ENCODE results near the gene AFAP1L2. TPM values are rescaled to one million over a fixed set of nuclear protein-coding genes. Genes with fewer than 3 reads are reported as not detected.

Gene AFAP1L2, protein sequence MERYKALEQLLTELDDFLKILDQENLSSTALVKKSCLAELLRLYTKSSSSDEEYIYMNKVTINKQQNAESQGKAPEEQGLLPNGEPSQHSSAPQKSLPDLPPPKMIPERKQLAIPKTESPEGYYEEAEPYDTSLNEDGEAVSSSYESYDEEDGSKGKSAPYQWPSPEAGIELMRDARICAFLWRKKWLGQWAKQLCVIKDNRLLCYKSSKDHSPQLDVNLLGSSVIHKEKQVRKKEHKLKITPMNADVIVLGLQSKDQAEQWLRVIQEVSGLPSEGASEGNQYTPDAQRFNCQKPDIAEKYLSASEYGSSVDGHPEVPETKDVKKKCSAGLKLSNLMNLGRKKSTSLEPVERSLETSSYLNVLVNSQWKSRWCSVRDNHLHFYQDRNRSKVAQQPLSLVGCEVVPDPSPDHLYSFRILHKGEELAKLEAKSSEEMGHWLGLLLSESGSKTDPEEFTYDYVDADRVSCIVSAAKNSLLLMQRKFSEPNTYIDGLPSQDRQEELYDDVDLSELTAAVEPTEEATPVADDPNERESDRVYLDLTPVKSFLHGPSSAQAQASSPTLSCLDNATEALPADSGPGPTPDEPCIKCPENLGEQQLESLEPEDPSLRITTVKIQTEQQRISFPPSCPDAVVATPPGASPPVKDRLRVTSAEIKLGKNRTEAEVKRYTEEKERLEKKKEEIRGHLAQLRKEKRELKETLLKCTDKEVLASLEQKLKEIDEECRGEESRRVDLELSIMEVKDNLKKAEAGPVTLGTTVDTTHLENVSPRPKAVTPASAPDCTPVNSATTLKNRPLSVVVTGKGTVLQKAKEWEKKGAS
- polyA plus RNA-seq (2012; ENCODE audit: missing spikeins) = 4.2 TPM

DNA sequence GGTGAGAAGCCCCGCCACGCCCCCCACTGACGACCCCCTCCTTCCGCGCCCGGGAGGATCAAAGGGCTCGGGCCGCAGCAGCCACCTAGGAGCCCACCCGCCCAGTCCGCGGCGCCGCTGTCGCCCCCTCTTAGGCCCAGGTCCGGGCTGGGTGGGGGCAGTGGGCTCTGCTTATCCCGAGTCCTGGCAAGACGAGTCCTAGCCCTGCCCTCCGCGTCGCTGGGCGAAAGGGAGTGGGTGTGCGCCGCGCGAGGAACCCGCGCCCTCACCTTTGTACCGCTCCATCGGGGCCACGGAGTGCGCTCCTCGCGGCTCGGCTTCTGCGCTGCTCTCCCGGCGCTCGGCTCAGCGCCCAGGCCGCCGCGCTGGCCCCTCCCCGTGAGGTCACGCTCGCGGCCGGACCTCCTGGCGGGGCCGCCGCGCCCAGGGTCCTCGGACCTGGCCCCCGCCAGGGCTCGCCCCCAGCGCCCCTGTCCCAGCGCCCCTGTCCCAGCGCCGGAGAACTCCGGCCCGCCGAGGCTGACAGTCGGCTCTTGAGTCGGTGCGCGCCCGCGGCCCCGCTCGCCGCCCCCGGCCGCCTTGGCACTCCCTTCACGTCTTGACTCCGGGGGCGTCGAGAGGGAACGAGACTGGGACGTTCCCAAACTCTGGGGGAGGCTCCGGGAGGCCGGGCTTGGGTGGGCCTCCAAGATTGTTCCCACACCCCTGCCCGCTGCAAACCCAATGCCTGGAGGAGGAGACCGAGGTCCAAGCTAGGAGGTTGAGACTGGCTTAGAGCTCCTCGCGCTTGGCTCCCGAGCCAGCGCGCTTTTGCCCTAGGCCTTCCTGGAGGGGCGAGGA lies at the start of gene AFAP1L2:
AFAP1L2 (minus strand) TSS at position 332 of the 840 bp plus-strand sequence; CDS start at position 285, 47 bp downstream.
- no peak for FAIRE-seq
- no peak for DNase-seq (ENCODE audit: insufficient read length)
- TF ChIP-seq TAF1 (IDR thresholded peaks at IDR 0.05; ENCODE audit: borderline replicate concordance, low read depth, low read length) (no peak), POLR2AphosphoS5 (IDR thresholded peaks at IDR 0.05; ENCODE audit: low read depth, low read length) (no peak), POLR2A (IDR thresholded peaks at IDR 0.05; ENCODE audit: low read depth, low read length) (no peak)

DNA sequence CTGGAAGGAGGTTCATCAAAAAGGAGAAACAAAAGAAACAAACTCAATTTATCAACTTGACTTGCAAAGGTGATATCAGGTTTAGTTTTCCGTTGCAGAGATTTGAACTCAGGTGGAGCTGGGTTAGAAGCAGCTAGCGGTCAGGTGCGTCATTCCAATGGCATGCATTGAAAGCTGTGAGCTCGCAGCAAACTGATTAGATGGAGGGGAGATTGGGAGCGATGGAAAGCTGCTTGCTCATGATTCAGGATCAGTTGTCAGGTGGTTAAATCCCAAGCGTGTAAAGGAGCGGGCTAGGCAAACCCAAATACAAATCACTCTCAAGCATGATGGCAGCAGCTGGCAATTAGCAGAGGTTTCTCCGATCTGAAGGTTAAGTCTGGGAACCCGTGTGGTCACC lies 49.3 kb upstream of the AFAP1L2 start:
- FAIRE-seq = no peak
- DNase-seq (ENCODE audit: insufficient read length) = no peak
- no peak for TF ChIP-seq TAF1 (IDR thresholded peaks at IDR 0.05; ENCODE audit: borderline replicate concordance, low read depth, low read length)
- TF ChIP-seq POLR2AphosphoS5 (IDR thresholded peaks at IDR 0.05; ENCODE audit: low read depth, low read length) = no peak
- no peak for TF ChIP-seq POLR2A (IDR thresholded peaks at IDR 0.05; ENCODE audit: low read depth, low read length)

DNA sequence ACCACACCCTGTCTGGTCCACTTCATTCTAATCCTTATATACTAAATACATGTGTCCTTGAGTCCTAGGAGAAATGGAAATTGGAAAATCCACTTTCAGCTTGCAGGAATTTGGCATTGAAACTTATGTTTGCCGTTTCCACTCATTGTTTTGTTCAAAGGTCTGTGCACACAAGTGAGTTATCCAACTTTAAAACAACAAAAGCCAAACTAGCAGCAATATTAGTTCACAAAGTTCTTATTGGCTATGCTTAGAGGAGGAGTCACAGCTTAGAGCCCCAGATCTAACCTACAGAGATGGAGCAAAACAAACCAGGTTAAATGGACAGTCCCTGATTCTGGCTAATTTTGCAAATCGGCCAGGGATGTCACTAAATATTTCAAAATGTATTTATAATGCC lies 44.6 kb upstream of the AFAP1L2 start:
- DNase-seq (ENCODE audit: insufficient read length) (no peak), FAIRE-seq (no peak)
- TF ChIP-seq POLR2AphosphoS5 (IDR thresholded peaks at IDR 0.05; ENCODE audit: low read depth, low read length) = no peak
- TF ChIP-seq POLR2A (IDR thresholded peaks at IDR 0.05; ENCODE audit: low read depth, low read length) = no peak
- TF ChIP-seq TAF1 (IDR thresholded peaks at IDR 0.05; ENCODE audit: borderline replicate concordance, low read depth, low read length) = no peak

DNA sequence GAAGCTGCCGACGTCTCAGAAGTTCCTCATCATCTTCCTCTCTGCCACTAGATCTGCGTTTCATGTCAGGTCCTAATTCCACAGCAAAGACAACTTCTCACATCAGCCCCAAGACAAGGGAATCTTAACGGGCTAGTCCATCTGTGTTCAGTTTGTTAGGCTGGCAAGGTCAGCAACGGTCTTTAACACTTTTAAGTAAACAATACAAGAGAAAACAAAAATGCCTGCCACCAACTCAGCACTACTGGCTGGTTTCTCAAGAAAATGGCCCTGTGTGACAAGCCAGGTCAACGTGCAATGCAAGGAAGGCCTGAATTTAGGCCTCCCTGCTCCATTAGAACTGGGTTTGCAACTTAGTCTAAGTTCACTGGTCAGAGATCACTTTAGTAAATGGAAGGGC lies 41.0 kb upstream of the AFAP1L2 start:
- FAIRE-seq (no peak), DNase-seq (ENCODE audit: insufficient read length) (no peak)
- no peak for TF ChIP-seq POLR2A (IDR thresholded peaks at IDR 0.05; ENCODE audit: low read depth, low read length)
- TF ChIP-seq TAF1 (IDR thresholded peaks at IDR 0.05; ENCODE audit: borderline replicate concordance, low read depth, low read length) = no peak
- TF ChIP-seq POLR2AphosphoS5 (IDR thresholded peaks at IDR 0.05; ENCODE audit: low read depth, low read length) = no peak

DNA sequence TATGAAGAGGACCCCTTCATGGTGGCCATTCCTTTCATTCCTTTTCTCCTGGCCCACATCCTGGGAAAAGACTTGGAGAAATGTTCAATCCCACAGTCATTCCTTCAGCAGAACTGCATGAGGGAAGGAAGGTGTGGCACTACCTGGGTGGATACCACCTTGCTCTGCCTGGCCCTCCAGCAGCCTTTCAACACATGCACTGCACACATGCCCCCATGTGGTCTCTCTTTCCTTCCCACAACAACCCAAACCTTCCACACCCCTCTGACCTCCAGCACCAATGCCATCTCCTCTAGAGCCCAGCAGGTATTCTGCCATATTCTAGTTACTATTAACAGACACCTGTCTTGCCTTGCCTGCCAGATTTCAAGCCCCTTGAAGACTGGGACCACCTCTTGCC lies 40.5 kb upstream of the AFAP1L2 start:
- TF ChIP-seq POLR2A (IDR thresholded peaks at IDR 0.05; ENCODE audit: low read depth, low read length) (no peak), TAF1 (IDR thresholded peaks at IDR 0.05; ENCODE audit: borderline replicate concordance, low read depth, low read length) (no peak), POLR2AphosphoS5 (IDR thresholded peaks at IDR 0.05; ENCODE audit: low read depth, low read length) (no peak)
- FAIRE-seq (no peak), DNase-seq (ENCODE audit: insufficient read length) (no peak)

DNA sequence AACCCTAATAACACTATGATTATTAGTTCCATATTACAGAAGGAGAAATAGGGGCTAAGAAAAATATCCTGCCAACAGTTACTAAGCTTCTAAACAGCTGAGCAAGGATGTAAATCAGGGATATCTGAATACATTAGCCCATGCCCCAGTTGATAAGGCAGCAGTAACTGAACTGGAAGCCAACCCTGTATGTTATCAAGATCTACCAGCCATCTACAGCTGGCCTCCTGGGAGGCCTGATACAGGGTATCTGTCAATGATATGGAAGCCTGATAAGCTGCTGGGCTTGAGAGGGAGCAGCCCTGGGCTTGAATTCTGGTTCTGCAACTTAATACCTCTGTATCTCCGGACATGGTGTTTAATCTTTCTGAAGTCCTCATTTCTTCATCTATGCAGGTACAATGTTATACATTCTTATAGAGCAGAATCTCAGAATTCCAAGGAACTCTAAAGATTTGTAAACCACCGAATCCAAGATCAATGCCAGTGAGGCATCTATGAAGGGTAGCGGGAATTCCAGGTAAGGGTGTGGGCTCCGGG lies 37.9 kb upstream of the AFAP1L2 start:
- DNase-seq (ENCODE audit: insufficient read length) = no peak
- TF ChIP-seq TAF1 (IDR thresholded peaks at IDR 0.05; ENCODE audit: borderline replicate concordance, low read depth, low read length) (no peak), POLR2AphosphoS5 (IDR thresholded peaks at IDR 0.05; ENCODE audit: low read depth, low read length) (no peak), POLR2A (IDR thresholded peaks at IDR 0.05; ENCODE audit: low read depth, low read length) (no peak)
- FAIRE-seq = no peak

DNA sequence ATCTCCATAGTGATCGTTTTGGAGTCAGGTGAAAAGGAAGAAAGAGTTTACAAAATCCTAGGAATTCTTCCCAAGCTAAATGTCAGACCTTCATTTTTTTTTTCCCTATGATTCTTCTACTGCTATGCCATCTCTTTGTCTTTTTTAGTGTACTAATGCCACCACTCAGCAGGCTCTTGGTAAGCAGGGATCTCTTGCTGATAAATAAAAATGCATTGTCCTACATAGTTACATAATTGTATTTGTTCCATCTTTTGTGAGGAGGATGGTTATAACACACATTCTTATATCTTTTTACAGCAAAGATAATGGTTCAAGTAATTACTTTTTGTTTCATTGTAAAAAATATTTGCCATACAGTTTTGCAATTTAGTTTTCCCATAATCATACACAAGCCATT lies 36.8 kb upstream of the AFAP1L2 start:
- FAIRE-seq (no peak), DNase-seq (ENCODE audit: insufficient read length) (no peak)
- no peak for TF ChIP-seq TAF1 (IDR thresholded peaks at IDR 0.05; ENCODE audit: borderline replicate concordance, low read depth, low read length)
- TF ChIP-seq POLR2A (IDR thresholded peaks at IDR 0.05; ENCODE audit: low read depth, low read length) = no peak
- no peak for TF ChIP-seq POLR2AphosphoS5 (IDR thresholded peaks at IDR 0.05; ENCODE audit: low read depth, low read length)

DNA sequence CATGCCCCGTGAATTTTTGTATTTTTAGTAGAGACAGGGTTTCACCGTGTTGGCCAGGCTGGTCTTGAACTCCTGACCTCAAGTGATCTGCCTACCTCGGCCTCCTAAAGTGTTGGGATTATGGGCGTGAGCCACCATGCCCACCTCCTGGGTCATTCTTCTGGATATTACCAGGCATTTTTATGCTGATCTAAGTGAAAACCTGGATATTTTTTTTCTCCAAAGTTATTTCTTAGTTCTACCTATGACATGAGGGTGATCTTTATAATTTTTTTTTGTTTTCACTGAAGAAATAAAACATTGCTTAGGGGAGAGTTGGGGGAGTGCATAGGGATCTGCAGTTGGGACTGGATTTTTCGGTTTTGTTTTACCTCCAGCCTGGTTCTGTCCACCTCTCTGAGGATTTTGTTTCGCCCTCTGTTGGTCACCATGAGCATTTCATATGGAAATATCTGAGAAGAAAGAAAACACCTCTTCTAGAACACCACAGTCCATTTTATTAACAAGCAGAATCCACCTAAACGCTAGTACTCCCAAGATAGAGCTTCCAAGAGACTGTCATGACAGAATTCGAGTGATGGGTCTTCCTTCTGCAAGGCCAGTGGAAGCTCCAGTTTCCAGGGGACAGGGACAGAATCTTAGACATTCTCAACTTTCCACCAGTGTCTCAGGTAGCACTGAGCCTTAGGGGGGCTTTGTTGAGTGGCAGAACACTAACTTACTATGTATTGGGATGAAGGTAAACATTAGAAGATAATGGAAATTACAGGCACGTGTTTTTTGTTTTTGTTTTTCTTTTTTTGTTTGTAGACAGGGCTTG lies 33.4 kb upstream of the AFAP1L2 start:
- FAIRE-seq = no peak

DNA sequence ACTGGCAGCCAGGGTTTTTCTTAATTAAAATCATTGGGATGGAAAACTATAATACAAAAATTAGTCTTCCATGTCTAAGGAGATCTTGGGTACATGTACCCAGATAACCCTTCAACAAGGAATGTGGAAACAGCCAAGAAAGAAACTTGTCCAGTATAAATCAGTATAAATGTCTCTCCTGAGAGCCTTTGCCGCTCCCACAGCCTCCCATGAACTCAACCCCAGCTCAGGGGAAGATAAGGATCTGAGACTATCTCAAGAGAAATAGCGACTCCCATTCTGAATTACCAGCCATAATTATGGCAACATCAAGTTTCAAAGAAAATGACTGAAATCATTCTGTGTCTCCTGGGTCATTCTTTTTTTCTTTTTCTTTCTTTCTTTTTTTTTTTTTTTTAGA lies 32.6 kb upstream of the AFAP1L2 start:
- no peak for DNase-seq (ENCODE audit: insufficient read length)
- TF ChIP-seq POLR2A (IDR thresholded peaks at IDR 0.05; ENCODE audit: low read depth, low read length) (no peak), POLR2AphosphoS5 (IDR thresholded peaks at IDR 0.05; ENCODE audit: low read depth, low read length) (no peak), TAF1 (IDR thresholded peaks at IDR 0.05; ENCODE audit: borderline replicate concordance, low read depth, low read length) (no peak)
- FAIRE-seq = no peak

More for the DNA sequence above, 33.4 kb upstream of the AFAP1L2 start:
- TF ChIP-seq TAF1 (IDR thresholded peaks at IDR 0.05; ENCODE audit: borderline replicate concordance, low read depth, low read length) (no peak), POLR2A (IDR thresholded peaks at IDR 0.05; ENCODE audit: low read depth, low read length) (no peak), POLR2AphosphoS5 (IDR thresholded peaks at IDR 0.05; ENCODE audit: low read depth, low read length) (no peak)
- DNase-seq (ENCODE audit: insufficient read length) = no peak

DNA sequence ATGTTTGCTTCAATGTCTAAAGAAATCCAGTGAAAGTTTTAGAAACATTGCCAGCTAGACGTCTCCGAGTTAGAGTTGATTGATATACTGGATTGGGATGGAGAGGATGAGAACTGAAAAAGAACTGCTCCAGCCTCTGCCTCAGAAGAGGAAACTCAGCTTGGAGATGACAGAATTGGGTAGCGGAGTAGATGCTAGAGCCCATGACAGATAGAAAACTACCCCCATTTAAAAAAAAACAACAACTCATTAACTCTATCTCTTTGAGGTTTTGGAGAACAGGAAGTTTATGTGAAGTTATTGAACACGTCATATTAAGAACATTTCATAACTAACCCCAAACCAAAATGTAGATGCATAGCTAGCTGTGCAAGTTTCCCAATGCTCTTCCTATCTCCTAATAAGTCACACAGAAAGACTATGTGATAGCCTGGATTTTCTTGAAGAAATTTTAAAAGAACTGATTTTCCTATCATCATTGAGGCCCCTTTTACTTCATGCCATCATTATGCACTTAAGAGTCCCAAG lies 28.3 kb upstream of the AFAP1L2 start:
- FAIRE-seq (no peak), DNase-seq (ENCODE audit: insufficient read length) (no peak)
- TF ChIP-seq TAF1 (IDR thresholded peaks at IDR 0.05; ENCODE audit: borderline replicate concordance, low read depth, low read length) (no peak), POLR2A (IDR thresholded peaks at IDR 0.05; ENCODE audit: low read depth, low read length) (no peak), POLR2AphosphoS5 (IDR thresholded peaks at IDR 0.05; ENCODE audit: low read depth, low read length) (no peak)
